ENCODE measurements around the gene GPATCH2.
"Not testable (repeated sequence)": the region's sequence is repeated elsewhere in the genome, so short reads cannot be mapped to it uniquely, and the experiment has no call there.

GPATCH2 gene

GRCh38 chr1:217630711-217631591 is at the start of gene GPATCH2, which contains the start of gene SPATA17:
Gene GPATCH2 (minus strand): TSS chr1:217631090. CDS start chr1:217630971, 119 bp downstream.
Gene SPATA17 (plus strand): TSS chr1:217631344. CDS start chr1:217631379, 35 bp downstream.
- peak; percentile 92 for DNase-seq (ENCODE audit: low spot score)

GRCh38 chr1:217674028-217674729 is 43.3 kb upstream of the GPATCH2 start:
- no peak for DNase-seq (ENCODE audit: low spot score)

DNA sequence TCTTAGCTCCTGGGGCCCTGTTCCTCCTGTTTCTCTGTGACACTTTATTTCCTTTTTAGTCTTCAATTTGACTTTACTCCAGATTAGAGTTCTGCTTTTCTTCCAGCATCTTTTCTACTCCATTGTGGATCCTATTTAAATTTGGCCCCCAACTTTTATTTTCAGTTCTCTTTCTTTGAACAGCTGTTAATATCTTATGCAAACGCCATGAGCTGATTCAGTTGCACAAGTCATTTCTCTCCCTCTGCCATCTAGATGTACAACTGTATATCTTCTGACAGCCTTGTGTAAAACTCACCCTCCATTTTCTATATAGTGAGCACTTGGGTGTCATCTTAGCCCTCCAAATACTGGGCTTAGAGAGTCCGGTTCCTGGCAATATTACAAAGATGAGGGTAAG is 42.5 kb upstream of the GPATCH2 start:
- no peak for DNase-seq (ENCODE audit: low spot score)

GRCh38 chr1:217668351-217668940 is 37.6 kb upstream of the GPATCH2 start:
- no peak for DNase-seq (ENCODE audit: low spot score)

- DNase-seq (ENCODE audit: low spot score): no peak
These were observed 30.5 kb upstream of the GPATCH2 start for GRCh38 chr1:217661407-217661806.

- peak; percentile 23 for DNase-seq (ENCODE audit: low spot score)
These were observed 29.6 kb upstream of the GPATCH2 start for GRCh38 chr1:217660353-217661062.

GRCh38 chr1:217650674-217651073 is 19.8 kb upstream of the GPATCH2 start:
- no peak for DNase-seq (ENCODE audit: low spot score)

- no peak for DNase-seq (ENCODE audit: low spot score)
These were observed 16.9 kb upstream of the GPATCH2 start for GRCh38 chr1:217647791-217648190.

DNA sequence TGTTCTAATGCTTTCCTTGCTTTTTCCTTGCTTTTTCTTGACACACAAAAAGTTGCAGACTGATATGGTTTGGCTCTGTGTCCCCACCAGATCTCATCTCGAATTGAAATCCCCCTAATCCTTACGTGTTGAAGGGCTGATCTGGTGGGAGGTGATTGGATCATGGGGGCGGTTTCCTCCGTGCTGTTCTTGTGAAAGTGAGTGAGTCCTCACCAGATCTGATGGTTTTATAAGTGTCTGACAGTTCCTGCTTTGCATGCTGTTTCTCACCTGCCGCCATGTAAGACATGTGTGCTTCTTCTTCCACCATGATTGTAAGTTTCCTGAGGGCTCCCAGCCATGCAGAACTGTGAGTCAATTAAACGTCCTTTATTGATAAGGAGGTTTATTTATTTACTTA is 11.6 kb upstream of the GPATCH2 start:
- no peak for DNase-seq (ENCODE audit: low spot score)

DNA sequence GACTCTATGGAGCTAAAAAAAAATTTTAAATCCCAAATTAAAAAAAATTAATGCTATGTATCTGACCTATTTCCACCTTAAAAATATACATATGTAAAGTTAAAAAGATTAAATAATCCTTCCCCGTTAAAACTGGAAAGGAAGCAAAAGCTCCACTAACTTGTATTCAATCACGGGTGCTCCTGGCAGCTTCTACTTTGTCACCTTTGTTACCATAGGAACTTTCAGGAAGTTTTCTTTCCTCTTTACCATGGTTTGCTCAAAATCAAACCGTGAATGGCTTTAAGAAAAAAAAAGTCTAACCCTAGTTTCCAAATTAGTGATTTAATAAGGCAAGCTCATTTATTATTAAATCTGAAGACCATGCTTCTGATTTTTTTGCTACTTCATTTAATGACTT is 3.5 kb downstream of the GPATCH2 start:
- no peak for DNase-seq (ENCODE audit: low spot score)

DNA sequence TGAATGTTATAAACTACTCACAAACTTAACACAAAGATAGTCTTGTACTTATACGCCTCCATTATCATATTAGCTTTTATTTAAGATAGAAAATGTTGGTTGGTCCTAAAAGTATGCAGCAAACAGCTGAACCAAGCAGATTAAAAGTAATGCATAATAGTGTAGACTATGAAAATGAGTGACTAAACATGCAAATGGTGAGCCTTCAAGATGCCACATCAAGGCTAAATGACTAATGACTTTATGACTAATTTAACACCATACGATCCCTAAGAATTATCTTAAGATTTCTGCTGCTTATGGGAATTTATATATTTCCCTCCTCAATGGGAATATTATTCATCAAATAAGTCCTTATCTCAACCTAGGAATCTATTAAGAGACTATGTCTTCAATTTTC is 4.6 kb downstream of the GPATCH2 start:
- no peak for DNase-seq (ENCODE audit: low spot score)

- no peak for DNase-seq (ENCODE audit: low spot score)
These were observed 8.8 kb downstream of the GPATCH2 start for GRCh38 chr1:217622042-217622441.

DNA sequence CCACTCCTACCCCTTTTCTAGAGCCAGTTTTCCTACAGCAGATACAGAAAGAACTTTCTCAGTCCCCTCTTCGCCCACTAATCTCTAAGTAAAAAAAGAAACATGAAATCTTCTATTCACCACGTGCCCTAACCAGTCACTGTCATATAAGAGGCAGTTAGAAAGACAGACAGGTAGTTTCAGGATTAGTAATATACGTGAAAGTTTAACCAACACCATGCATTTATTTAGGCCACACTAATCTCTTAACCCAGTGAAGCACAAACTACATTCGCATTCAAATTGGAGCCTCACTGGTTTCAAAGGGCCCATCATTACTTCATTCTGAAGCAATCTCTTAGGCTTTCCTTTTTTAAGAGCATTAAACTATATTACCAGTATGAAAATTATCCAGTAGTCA is 10.1 kb downstream of the GPATCH2 start:
- no peak for DNase-seq (ENCODE audit: low spot score)

DNA sequence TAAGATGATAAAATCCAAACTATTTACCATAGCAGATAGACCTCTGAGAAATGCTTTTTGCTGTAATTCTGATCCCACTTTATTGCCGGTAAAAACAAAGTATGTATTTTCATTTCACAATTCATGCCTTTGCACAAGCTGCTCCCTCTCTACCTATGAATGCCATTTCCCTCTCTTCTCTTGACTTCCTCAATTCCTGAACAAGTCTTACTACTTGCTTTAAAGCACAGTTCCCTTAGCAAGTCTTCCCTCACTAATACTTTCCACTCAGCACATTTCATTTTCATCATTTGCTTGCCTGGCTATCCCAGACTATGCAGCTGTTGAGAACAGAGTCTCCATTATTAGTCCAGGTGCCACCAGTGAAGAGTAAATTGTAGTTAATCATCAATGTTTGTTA is 13.8 kb downstream of the GPATCH2 start:
- DNase-seq (ENCODE audit: low spot score): no peak

GRCh38 chr1:217614200-217614712 is 16.6 kb downstream of the GPATCH2 start:
- no peak for DNase-seq (ENCODE audit: low spot score)

GRCh38 chr1:217605390-217605789 is 25.5 kb downstream of the GPATCH2 start:
- no peak for DNase-seq (ENCODE audit: low spot score)

DNA sequence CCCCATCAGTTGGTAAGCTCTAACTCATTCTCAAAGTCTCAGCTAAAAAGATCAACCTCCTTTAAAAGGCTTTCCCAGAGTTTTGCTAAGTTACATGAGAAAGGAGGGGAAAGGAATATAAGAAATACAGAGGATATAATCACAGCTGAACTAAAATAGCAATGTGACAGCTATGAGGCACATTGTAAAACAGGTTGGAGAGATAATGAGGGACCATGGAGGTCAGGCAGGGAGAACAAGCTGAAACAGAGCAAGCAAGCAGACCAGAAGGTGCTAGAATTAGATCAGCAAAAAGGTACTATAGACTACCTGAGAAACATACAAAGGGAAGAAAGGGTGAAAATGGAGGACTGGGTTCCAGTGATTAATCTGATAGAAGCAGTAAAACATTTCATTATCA is 28.5 kb downstream of the GPATCH2 start:
- no peak for DNase-seq (ENCODE audit: low spot score)

- DNase-seq (ENCODE audit: low spot score): no peak
These were observed 31.7 kb downstream of the GPATCH2 start for GRCh38 chr1:217599154-217599553.

DNA sequence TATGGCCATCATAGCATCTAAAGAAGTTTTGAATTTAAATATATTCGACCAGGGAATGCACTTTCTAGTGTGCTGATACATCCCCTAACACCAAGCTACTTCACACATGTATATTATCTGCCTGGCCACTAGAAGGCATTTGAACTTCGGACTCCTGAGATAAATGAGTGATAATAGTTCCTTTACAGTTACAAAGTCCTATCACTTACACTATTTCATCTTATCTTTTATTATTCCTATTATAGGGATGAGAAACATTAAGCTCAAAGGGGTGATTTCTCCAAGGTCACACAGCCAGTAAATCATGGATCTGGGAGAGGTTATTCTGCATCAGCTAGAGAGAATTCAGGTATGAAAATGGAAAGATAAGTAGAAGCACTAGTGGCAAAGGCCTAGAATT is 40.3 kb downstream of the GPATCH2 start:
- DNase-seq (ENCODE audit: low spot score): peak; percentile 2

GRCh38 chr1:217586586-217586985 is 44.3 kb downstream of the GPATCH2 start:
- DNase-seq (ENCODE audit: low spot score): no peak

- DNase-seq (ENCODE audit: low spot score): no peak
These were observed 45.3 kb downstream of the GPATCH2 start for GRCh38 chr1:217585577-217585976.

- DNase-seq (ENCODE audit: low spot score): not testable (repeated sequence)
These were observed 46.5 kb downstream of the GPATCH2 start for GRCh38 chr1:217584286-217584811.
